GM21515 (cell line): Measurements from ENCODE around the gene CHSY1.
"Not testable (repeated sequence)": the region's sequence is repeated elsewhere in the genome, so short reads cannot be mapped to it uniquely, and the experiment has no call there.

ENCODE experiments used
- ATAC-seq: cut with Tn5 transposase; IDR thresholded peaks from one replicate; pipeline ENCODE4 v1.9.1; 2021; ENCODE audit not compliant: unreplicated experiment

CHSY1 gene

DNA sequence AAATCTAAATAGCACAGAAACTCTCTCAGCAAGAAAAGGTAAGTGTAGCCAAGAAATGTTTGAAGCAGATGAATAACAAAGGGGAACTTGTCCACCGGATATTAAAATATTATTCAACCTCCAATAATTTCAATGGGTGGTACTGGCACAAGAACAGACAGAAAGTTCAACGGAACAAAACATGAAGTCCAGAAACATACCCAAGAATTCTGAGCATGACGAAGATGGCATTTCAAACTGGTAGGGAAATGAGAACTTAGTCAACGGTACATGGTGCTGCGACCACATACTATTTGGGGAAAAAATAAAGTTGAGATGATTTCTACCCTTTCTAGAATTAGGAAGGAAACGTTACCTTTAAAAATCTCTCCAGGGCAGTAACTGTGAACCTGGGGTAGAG, 5.5 kb downstream of the CHSY1 start:
- no peak for ATAC-seq

GRCh38 chr15:101244889-101245668, 6.8 kb downstream of the CHSY1 start:
- no peak for ATAC-seq

DNA sequence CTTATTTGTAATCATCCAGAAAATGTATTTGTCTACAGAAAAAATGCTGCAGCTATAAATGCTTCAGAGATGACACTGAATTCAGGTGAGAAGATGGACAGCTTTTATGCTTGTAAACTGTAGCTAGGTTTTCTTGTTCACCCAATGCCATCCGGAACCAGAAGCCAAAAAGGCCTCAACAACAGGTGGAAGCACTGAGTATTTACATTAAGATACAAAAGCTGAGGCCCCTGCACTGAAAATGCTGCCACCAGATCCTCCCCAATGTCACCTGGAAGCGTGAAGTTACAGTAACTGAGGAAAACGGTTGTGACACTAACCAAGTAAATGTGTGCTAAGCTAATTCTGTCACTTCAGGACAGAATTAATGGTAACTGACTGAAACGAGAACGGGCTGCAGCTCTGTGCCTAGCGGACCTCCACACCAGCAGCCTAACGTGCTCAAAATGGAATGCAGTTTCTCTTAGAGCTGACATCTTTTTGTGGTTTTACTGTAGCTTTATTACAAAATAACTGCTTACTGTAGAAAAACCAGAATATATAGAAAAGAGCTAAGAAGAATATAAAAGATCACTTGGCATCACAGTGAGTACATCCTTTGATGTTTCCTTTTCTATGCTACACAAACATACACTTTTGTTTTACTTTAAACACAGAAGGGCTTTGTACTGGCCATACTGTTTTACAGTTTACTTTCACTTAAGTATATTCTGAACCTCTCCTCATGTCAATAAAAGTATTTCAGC, 7.6 kb downstream of the CHSY1 start:
- no peak for ATAC-seq

- no peak for ATAC-seq
These were observed 8.4 kb downstream of the CHSY1 start for GRCh38 chr15:101243420-101243819.

DNA sequence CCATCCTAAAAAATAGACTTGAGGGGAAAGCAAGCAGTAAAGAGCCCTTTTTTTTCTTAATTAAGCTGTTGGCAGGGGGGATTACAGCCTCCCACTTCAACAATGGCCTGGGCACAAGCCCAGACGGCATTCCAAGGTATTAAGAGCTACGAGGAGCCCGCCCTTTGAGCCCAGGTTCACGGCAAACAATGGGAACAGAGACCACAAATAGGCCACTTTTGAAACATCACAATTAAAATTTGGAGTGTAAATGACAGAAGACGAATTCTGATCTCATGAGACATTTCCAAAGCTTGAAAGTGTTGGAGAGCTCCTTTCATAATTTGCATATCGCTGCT, 8.9 kb downstream of the CHSY1 start:
- no peak for ATAC-seq

DNA sequence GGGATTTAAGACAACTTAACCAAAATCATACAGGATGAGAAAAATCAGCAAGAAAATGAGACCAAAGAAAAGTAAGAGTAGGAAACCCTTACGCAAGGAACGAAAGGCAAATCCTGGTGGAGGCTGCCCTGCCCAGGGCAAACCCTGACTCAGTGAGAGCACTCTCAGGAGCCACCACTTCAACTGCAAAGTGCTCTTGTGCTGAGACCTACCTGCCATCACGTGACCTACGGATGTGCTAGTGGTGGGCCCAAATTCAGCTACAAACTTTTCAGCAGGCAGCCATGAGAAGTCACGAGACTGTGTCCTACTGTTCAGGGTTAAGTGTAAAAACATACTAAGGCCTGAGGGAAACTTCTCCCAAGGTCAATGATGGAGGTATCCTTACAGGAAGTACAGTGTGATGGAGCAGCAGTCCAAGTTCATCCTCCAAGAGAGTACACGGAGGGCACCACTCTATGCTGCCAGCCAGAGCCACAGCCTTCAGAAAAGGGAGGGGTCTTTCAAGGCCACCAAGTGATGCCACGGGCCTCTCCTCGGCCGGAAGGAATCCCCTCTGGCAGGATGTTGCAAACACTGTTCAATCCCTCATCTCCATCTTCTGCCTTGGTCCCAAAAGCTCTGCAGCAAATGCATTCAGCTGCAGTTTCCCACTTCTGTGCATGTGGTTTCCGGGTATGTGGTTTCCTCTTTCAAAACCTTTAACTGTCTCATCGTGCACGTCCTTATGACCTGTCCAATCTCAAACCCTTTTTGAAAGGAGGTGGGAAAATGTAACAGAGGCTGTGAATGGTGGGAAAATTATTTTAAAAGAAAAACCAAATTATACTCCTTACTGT, 9.5 kb downstream of the CHSY1 start:
- ATAC-seq: peak; percentile 75

GRCh38 chr15:101240358-101240757, 11.5 kb downstream of the CHSY1 start:
- ATAC-seq: no peak

- no peak for ATAC-seq
These were observed 12.1 kb downstream of the CHSY1 start for GRCh38 chr15:101239724-101240136.

DNA sequence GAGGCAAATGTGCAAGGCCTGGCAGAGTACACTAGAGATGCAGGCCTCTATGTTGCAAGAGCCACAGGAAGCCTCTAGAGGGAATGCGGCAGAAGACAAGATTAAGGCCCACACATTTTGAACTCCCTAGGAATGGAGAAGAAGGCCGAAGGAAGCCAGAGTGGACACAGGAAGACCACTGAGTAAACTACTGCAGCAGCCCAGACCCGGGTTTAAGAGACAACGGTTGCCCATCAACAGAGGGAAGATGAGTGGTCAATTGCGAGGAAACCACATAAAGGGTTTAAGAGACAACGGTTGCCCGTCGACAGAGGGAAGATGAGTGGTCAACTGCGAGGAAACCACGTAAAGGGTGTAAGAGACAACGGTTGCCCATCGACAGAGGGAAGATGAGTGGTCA, 14.6 kb downstream of the CHSY1 start:
- no peak for ATAC-seq

DNA sequence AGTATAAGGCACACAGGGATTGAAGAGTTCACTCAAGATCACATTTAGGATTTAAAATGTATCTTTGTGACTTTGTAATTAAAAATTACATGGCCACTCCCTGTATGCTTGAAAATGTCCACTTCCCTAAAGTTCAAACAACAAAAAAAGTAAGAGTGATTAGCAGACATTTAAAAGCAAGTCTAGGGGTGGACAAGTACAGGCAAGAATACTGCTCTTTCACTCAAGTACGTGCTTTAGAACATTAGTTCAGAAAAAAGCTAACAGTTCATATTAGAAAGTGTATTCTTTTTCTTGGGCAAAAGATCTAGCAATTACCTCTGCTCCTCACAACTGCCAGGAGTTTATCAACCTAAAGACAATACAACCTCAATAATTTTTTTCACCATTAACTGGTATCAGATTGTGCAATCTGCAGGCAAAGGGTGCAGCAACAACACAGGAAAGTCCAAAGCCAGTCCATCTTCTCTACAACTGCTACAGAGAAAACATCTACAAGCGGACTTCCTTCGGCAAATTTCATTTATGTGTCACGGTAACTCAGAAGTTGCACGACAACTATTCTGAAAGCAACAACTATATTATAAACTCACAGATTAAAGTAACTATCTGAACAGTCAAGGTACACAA, 18.1 kb downstream of the CHSY1 start:
- no peak for ATAC-seq

DNA sequence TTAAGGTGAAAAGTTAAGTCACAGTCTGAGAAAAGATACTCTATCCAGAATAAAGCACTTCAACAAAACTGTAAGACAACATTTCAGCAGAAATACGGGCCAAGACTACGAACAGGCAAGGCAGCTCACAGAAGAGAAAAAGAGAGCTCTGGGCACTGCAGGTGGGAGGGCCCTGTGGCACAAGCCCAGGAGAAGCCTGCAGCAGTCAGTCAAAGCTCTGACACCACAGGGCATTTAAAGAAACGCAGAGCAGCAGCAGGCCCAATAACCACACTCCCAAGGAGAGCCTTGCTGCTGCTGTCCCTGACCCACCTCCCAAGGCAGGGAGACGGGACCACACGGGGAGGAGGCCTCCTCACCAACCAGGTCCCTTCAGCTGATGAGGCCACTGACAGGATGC, 19.2 kb downstream of the CHSY1 start:
- ATAC-seq: no peak

DNA sequence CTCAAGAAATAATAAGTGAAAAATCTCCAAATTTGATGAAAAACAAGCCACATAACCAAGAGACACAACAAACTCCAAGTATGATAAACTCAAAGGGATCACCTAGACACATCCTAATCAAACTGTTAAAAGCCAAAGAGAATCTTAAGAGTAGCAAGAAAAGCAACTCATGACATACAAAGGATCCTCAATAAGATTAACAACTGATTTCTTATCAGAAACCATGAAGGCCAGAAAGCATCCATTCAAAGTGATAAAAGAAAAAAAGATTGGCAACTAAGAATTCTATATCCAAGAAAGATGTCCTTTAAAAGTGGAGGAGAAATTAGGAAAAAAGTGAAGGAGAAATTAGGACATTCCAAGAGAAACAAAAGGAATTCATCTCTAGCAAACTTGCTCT, 23.5 kb downstream of the CHSY1 start:
- no peak for ATAC-seq

GRCh38 chr15:101225658-101226057, 26.2 kb downstream of the CHSY1 start:
- ATAC-seq: no peak

GRCh38 chr15:101221902-101222301, 29.9 kb downstream of the CHSY1 start:
- ATAC-seq: no peak

GRCh38 chr15:101220060-101220459, 31.8 kb downstream of the CHSY1 start:
- no peak for ATAC-seq

- ATAC-seq: no peak
These were observed 32.4 kb downstream of the CHSY1 start for GRCh38 chr15:101219441-101219840.

DNA sequence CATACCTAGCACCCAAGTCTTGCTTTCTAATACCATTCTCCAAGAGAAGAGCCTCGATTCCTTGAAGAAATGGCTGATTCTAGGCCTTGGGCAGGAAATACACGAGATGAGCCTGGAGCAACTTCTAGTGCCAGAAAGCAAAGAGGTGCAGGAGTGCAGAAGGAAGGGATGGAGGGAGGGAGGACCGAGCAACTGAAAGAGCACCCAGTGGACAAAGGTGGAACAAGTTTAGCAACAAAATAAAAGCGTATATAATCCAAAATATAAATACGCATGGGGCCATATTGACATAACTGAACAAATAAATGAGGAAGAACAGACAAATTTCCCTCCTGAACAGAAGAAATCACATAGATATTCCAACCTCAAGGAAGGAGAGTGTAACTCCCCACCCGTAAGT, 34.4 kb downstream of the CHSY1 start:
- ATAC-seq: no peak

- ATAC-seq: no peak
These were observed 35.7 kb downstream of the CHSY1 start for GRCh38 chr15:101216100-101216499.

DNA sequence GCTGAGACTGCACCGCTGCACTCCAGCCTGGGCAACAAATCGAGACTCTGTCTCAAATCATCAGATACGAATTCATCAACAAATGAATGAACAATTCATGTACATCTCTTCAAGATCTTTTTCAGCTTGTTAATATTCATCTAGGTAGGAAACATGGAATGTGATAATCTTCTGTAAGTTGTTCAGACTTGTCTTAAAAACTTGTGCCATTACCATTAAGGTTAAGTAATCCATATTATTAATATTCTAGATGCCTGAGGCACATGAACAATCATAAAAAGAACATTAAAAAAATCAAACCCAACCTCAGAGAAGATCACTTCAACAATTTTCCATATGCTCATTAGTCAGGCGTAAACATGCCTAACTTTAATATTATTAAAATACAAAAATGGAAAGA, 36.2 kb downstream of the CHSY1 start:
- no peak for ATAC-seq

DNA sequence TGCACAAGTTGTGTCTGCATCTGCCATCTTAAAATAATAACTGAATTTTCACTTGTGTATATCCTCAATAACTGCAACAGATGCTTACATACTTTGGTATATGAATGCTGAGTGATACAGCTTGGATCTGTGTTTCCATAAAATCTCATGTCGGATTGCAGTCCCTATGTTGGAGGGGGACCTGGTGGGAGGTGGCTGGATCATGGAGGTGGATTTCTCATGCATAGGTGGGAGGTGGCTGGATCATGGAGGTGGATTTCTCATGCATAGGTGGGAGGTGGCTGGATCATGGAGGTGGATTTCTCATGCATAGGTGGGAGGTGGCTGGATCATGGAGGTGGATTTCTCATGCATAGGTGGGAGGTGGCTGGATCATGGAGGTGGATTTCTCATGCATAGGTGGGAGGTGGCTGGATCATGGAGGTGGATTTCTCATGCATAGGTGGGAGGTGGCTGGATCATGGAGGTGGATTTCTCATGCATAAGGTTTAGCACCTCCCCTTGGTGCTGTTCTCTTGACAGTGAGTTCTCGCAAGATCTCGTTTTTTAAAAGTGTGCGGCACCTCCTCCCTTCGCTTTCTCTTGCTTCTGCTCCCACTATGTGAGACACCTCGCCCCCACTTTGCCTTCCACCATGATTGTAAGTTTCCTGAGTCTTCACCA, 37.3 kb downstream of the CHSY1 start:
- ATAC-seq: not testable (repeated sequence)

GRCh38 chr15:101213570-101213969, 38.3 kb downstream of the CHSY1 start:
- ATAC-seq: no peak
